HepG2 (cell line): ENCODE data around the gene MAP1LC3A.

Source experiments
- CHD4 ChIP-seq: fragments of 200-600 bp; sonication (generic); IDR thresholded peaks from 2 replicates; pipeline ENCODE4 v1.7.0; 2017; ENCODE audit warnings: mild to moderate bottlenecking, low read length, borderline replicate concordance
- HNRNPL ChIP-seq: fragments of 200-400 bp; formaldehyde crosslinking; IDR thresholded peaks from 2 replicates; pipeline ENCODE4 v1.6.1; 2017; ENCODE audit warnings: mild to moderate bottlenecking, low read depth, low read length
- POLR2A ChIP-seq, 2 experiments: IDR thresholded peaks; 2 replicates each; pipeline ENCODE4 v1.6.1; 2011; ENCODE audit warnings: low read depth in 2 of 2, low read length in 2 of 2, mild to moderate bottlenecking in 1 of 2, moderate library complexity in 1 of 2; ENCODE audit not compliant: insufficient read depth in 1 of 2
- REPIN1 ChIP-seq: sonication (generic); formaldehyde crosslinking; IDR thresholded peaks from 2 replicates; pipeline ENCODE4 v1.8.0; 2022; ENCODE audit warnings: missing genetic modification reagents, low read depth, mild to moderate bottlenecking, borderline replicate concordance
- SMARCE1 ChIP-seq: fragments of 450-650 bp; IDR thresholded peaks from 2 replicates; pipeline ENCODE4 v1.6.1; 2017; ENCODE audit warnings: borderline replicate concordance
- TF ChIP-seq, protein P1 (sequence below): sonication (generic); formaldehyde crosslinking; IDR thresholded peaks from 2 replicates; pipeline ENCODE4 v1.5.0; 2020; ENCODE audit warnings: mild to moderate bottlenecking, low read depth, missing genetic modification reagents, borderline replicate concordance
- TF ChIP-seq, protein P2 (sequence below): sonication (generic); formaldehyde crosslinking; IDR thresholded peaks from 2 replicates; pipeline ENCODE4 v1.5.0; 2020; ENCODE audit warnings: mild to moderate bottlenecking, missing genetic modification reagents, borderline replicate concordance
- TF ChIP-seq, protein P3 (sequence below): sonication (generic); formaldehyde crosslinking; IDR thresholded peaks from 2 replicates; pipeline ENCODE4 v1.5.0; 2020; ENCODE audit warnings: mild to moderate bottlenecking, missing genetic modification reagents, moderate library complexity
- TF ChIP-seq, protein P4 (sequence below): sonication (generic); formaldehyde crosslinking; IDR thresholded peaks from 2 replicates; pipeline ENCODE4 v1.5.0; 2020; ENCODE audit warnings: mild to moderate bottlenecking, missing genetic modification reagents, borderline replicate concordance

DNA sequence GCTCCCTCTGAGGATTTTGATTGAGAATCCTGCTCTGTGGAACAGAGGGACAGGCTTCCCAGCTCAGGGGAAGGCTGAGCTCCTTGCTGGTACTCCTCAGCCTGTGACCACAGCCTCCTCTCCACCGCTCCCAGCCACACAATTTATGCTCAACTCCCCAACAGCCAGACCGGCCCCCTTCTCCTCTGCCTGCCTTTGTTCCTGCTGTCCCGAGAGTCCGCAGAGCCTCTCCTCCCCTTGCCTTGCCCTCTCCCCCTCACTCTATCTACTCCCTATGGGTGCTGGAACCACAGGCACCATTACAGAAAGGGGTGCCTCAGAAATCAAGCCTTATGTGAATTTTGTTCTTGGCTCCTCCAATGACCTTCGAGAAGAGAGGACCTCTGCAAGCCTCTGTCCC is 15.9 kb downstream of the MAP1LC3A start:
- TF ChIP-seq, protein P1, sequence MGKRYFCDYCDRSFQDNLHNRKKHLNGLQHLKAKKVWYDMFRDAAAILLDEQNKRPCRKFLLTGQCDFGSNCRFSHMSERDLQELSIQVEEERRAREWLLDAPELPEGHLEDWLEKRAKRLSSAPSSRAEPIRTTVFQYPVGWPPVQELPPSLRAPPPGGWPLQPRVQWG (CRISPR knock-in tag), result no peak
- TF ChIP-seq REPIN1 (CRISPR knock-in tag) (no peak), SMARCE1 (no peak), HNRNPL (no peak), CHD4 (no peak), POLR2A (IDR thresholded peaks at IDR 0.05; ENCODE audit: insufficient read depth in 1 of 2, low read depth in 2 of 2, low read length in 2 of 2) (no peak)
- TF ChIP-seq, protein P2, sequence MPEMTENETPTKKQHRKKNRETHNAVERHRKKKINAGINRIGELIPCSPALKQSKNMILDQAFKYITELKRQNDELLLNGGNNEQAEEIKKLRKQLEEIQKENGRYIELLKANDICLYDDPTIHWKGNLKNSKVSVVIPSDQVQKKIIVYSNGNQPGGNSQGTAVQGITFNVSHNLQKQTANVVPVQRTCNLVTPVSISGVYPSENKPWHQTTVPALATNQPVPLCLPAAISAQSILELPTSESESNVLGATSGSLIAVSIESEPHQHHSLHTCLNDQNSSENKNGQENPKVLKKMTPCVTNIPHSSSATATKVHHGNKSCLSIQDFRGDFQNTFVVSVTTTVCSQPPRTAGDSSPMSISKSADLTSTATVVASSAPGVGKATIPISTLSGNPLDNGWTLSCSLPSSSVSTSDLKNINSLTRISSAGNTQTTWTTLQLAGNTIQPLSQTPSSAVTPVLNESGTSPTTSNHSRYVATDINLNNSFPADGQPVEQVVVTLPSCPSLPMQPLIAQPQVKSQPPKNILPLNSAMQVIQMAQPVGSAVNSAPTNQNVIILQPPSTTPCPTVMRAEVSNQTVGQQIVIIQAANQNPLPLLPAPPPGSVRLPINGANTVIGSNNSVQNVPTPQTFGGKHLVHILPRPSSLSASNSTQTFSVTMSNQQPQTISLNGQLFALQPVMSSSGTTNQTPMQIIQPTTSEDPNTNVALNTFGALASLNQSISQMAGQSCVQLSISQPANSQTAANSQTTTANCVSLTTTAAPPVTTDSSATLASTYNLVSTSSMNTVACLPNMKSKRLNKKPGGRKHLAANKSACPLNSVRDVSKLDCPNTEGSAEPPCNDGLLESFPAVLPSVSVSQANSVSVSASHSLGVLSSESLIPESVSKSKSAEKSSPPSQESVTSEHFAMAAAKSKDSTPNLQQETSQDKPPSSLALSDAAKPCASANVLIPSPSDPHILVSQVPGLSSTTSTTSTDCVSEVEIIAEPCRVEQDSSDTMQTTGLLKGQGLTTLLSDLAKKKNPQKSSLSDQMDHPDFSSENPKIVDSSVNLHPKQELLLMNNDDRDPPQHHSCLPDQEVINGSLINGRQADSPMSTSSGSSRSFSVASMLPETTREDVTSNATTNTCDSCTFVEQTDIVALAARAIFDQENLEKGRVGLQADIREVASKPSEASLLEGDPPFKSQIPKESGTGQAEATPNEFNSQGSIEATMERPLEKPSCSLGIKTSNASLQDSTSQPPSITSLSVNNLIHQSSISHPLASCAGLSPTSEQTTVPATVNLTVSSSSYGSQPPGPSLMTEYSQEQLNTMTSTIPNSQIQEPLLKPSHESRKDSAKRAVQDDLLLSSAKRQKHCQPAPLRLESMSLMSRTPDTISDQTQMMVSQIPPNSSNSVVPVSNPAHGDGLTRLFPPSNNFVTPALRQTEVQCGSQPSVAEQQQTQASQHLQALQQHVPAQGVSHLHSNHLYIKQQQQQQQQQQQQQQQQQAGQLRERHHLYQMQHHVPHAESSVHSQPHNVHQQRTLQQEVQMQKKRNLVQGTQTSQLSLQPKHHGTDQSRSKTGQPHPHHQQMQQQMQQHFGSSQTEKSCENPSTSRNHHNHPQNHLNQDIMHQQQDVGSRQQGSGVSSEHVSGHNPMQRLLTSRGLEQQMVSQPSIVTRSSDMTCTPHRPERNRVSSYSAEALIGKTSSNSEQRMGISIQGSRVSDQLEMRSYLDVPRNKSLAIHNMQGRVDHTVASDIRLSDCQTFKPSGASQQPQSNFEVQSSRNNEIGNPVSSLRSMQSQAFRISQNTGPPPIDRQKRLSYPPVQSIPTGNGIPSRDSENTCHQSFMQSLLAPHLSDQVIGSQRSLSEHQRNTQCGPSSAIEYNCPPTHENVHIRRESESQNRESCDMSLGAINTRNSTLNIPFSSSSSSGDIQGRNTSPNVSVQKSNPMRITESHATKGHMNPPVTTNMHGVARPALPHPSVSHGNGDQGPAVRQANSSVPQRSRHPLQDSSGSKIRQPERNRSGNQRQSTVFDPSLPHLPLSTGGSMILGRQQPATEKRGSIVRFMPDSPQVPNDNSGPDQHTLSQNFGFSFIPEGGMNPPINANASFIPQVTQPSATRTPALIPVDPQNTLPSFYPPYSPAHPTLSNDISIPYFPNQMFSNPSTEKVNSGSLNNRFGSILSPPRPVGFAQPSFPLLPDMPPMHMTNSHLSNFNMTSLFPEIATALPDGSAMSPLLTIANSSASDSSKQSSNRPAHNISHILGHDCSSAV (CRISPR knock-in tag), result no peak
- TF ChIP-seq, protein P3, sequence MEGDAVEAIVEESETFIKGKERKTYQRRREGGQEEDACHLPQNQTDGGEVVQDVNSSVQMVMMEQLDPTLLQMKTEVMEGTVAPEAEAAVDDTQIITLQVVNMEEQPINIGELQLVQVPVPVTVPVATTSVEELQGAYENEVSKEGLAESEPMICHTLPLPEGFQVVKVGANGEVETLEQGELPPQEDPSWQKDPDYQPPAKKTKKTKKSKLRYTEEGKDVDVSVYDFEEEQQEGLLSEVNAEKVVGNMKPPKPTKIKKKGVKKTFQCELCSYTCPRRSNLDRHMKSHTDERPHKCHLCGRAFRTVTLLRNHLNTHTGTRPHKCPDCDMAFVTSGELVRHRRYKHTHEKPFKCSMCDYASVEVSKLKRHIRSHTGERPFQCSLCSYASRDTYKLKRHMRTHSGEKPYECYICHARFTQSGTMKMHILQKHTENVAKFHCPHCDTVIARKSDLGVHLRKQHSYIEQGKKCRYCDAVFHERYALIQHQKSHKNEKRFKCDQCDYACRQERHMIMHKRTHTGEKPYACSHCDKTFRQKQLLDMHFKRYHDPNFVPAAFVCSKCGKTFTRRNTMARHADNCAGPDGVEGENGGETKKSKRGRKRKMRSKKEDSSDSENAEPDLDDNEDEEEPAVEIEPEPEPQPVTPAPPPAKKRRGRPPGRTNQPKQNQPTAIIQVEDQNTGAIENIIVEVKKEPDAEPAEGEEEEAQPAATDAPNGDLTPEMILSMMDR, result no peak
- TF ChIP-seq, protein P4, sequence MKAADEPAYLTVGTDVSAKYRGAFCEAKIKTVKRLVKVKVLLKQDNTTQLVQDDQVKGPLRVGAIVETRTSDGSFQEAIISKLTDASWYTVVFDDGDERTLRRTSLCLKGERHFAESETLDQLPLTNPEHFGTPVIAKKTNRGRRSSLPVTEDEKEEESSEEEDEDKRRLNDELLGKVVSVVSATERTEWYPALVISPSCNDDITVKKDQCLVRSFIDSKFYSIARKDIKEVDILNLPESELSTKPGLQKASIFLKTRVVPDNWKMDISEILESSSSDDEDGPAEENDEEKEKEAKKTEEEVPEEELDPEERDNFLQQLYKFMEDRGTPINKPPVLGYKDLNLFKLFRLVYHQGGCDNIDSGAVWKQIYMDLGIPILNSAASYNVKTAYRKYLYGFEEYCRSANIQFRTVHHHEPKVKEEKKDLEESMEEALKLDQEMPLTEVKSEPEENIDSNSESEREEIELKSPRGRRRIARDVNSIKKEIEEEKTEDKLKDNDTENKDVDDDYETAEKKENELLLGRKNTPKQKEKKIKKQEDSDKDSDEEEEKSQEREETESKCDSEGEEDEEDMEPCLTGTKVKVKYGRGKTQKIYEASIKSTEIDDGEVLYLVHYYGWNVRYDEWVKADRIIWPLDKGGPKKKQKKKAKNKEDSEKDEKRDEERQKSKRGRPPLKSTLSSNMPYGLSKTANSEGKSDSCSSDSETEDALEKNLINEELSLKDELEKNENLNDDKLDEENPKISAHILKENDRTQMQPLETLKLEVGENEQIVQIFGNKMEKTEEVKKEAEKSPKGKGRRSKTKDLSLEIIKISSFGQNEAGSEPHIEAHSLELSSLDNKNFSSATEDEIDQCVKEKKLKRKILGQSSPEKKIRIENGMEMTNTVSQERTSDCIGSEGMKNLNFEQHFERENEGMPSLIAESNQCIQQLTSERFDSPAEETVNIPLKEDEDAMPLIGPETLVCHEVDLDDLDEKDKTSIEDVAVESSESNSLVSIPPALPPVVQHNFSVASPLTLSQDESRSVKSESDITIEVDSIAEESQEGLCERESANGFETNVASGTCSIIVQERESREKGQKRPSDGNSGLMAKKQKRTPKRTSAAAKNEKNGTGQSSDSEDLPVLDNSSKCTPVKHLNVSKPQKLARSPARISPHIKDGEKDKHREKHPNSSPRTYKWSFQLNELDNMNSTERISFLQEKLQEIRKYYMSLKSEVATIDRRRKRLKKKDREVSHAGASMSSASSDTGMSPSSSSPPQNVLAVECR, result no peak
